Measurements from ENCODE around the gene SAXO2. TPM values are rescaled to one million over a fixed set of nuclear protein-coding genes. Genes with fewer than 3 reads are reported as not detected.
"Not testable (repeated sequence)": the region's sequence is repeated elsewhere in the genome, so short reads cannot be mapped to it uniquely, and the experiment has no call there.

The SAXO2 gene
- total and polyA plus RNA-seq, 4 donors: 1.9 to 5.1 (median 2.5) TPM; not detected in 1

- H3K4me1 ChIP-seq (ENCODE audit: control insufficient read depth in 1 of 2, insufficient read depth in 2 of 2, low read length in 2 of 2); H3K4me3 ChIP-seq (ENCODE audit: low read length in 2 of 2); H3K36me3 ChIP-seq (ENCODE audit: control insufficient read depth in 1 of 2, insufficient read depth in 2 of 2, low read length in 1 of 2); intact Hi-C loops (cut with DNase I); ATAC-seq (ENCODE audit: low FRiP score); H3K27me3 ChIP-seq (ENCODE audit: control insufficient read depth in 1 of 2, insufficient read depth in 2 of 2, low read length in 1 of 2); H3K9me3 ChIP-seq (ENCODE audit: control insufficient read depth, low read length): not testable (repeated sequence)
- H3K27ac ChIP-seq (ENCODE audit: low read depth in 1 of 2, low read length in 2 of 2): peak overlapping the region in 1 of 2 donors; percentile 46
- DNase-seq: peak in 1 of 2 donors; percentile 49
- 63 to 70% methylated on average over 19 to 43 of the region's 43 CpGs for WGBS, 2 donors
These were observed 71.3 kb downstream of the SAXO2 start for GRCh38 chr15:82333603-82334553.

Other genes with a start within 250 kb of the SAXO2 start
- 1 to 10 TPM; 1.2 to 2.9 TPM for gene MEX3B, start 216.8 kb upstream of the SAXO2 start, total RNA-seq
- gene MEX3B, start 216.8 kb upstream of the SAXO2 start, polyA plus RNA-seq: 1 to 10 TPM; 1.3 to 1.7 TPM
- 10 to 100 TPM; 14.7 to 15.1 TPM for gene EFL1, start 84 bp upstream of the SAXO2 start, total RNA-seq
- 1 to 10 TPM; 5.5 to 6.0 TPM for gene EFL1, start 84 bp upstream of the SAXO2 start, polyA plus RNA-seq
- gene GOLGA6L10, start 86.7 kb downstream of the SAXO2 start, total RNA-seq: 1 to 10 TPM in 1 of 2 donors, under 1 TPM in 1; 0.23 to 2.8 TPM
- gene GOLGA6L10, start 86.7 kb downstream of the SAXO2 start, polyA plus RNA-seq: 1 to 10 TPM in 1 of 2 donors, under 1 TPM in 1; 0.38 to 2.7 TPM
- gene GOLGA6L9, start 167.0 kb downstream of the SAXO2 start, total RNA-seq: 1 to 10 TPM; 1.6 to 4.7 TPM
- 1 to 10 TPM; 2.9 to 3.3 TPM for gene GOLGA6L9, start 167.0 kb downstream of the SAXO2 start, polyA plus RNA-seq

All from aorta (tissue), 5 donors.